PFSK-1 (cell line): ENCODE measurements around the gene NTSR2.

Experiments used
- FOXP2 ChIP-seq: optimal IDR thresholded peaks from 2 replicates; pipeline ENCODE3; 2011; ENCODE audit warnings: borderline replicate concordance, control low read depth, inconsistent platforms; ENCODE audit not compliant: insufficient read depth; ENCODE audit errors: extremely low read length, extremely low read depth
- POLR2AphosphoS5 ChIP-seq: IDR thresholded peaks from 2 replicates; pipeline ENCODE4 v1.6.1; 2012; ENCODE audit warnings: low read depth, mild to moderate bottlenecking, control low read depth, low read length, moderate library complexity
- SIN3A ChIP-seq: IDR thresholded peaks from 2 replicates; pipeline ENCODE4 v1.6.1; 2012; ENCODE audit warnings: mild to moderate bottlenecking, low read length, moderate library complexity, borderline replicate concordance; ENCODE audit not compliant: insufficient read depth
- TAF1 ChIP-seq: IDR thresholded peaks from 2 replicates; pipeline ENCODE4 v1.6.1; 2012; ENCODE audit warnings: low read length, control low read depth, borderline replicate concordance; ENCODE audit not compliant: insufficient read depth
- TF ChIP-seq, protein P1 (sequence below), 2 experiments: IDR thresholded peaks; 2 replicates each; pipeline versions ENCODE4 v1.6.1 to v1.8.0; 2011 to 2012; ENCODE audit warnings: low read depth in 2 of 2, low read length in 2 of 2, control low read depth in 1 of 2, inconsistent platforms in 1 of 2, mild to moderate bottlenecking in 1 of 2, moderate library complexity in 1 of 2; ENCODE audit not compliant: insufficient read depth in 1 of 2

NTSR2 gene

DNA sequence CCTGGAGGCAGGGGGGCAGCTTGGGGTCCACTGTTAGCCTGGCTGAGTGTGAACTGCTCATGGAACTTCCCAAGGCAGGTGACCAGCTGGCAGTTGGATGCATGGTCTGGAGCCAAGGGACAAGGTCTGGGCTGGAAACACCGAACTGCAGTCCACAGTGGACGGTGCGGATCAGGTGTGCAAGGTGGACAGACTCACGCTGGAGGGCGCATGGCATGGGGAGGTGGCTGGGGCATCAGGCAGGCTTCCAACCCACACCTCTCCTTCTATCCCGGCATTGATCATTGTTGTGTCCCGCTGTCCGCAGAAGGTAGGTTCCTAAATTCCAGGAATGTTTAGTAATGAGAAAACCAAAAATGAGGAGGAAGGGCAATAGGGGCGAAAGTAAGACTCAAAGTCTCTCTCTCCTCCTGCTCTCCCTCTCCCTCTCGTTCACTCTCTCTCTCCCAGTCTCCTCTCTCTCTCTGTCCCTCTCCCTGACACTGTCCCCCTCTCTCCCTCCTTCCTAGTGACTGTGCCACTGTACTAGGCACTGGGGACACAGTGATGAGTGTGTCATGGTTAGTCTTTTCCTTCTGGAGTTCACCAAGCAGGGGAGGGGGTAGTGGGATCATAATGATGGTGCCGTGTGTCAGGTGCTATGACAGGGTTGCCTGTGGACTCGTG, 46.1 kb upstream of the NTSR2 start:
- TF ChIP-seq, protein P1, sequence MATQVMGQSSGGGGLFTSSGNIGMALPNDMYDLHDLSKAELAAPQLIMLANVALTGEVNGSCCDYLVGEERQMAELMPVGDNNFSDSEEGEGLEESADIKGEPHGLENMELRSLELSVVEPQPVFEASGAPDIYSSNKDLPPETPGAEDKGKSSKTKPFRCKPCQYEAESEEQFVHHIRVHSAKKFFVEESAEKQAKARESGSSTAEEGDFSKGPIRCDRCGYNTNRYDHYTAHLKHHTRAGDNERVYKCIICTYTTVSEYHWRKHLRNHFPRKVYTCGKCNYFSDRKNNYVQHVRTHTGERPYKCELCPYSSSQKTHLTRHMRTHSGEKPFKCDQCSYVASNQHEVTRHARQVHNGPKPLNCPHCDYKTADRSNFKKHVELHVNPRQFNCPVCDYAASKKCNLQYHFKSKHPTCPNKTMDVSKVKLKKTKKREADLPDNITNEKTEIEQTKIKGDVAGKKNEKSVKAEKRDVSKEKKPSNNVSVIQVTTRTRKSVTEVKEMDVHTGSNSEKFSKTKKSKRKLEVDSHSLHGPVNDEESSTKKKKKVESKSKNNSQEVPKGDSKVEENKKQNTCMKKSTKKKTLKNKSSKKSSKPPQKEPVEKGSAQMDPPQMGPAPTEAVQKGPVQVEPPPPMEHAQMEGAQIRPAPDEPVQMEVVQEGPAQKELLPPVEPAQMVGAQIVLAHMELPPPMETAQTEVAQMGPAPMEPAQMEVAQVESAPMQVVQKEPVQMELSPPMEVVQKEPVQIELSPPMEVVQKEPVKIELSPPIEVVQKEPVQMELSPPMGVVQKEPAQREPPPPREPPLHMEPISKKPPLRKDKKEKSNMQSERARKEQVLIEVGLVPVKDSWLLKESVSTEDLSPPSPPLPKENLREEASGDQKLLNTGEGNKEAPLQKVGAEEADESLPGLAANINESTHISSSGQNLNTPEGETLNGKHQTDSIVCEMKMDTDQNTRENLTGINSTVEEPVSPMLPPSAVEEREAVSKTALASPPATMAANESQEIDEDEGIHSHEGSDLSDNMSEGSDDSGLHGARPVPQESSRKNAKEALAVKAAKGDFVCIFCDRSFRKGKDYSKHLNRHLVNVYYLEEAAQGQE (IDR thresholded peaks at IDR 0.05; ENCODE audit: insufficient read depth in 1 of 2, low read depth in 2 of 2, low read length in 2 of 2): no peak
- TF ChIP-seq TAF1: no peak
- TF ChIP-seq SIN3A: no peak
- no peak for TF ChIP-seq POLR2AphosphoS5
- TF ChIP-seq FOXP2: no peak

DNA sequence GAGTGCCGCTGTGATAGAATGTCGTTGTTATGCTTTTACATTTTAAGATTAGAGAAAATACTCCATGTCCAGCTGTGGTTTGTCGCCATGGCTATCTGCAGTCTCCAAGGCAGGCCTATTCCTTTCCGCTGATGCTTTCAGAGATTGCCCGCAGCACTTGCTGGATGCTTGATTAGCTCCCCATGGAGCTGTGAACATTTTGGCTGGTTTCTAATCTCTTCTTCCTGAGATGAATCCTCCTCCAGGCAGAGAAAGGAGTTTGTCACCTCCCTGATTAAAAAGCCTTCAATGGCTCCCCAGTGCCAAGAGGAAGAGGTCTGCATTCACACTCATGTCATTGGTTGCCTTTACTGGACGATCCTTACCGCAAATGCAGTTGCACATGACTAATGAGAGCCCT, 43.8 kb upstream of the NTSR2 start:
- TF ChIP-seq FOXP2 (no peak), SIN3A (no peak), TAF1 (no peak)
- TF ChIP-seq, protein P1 (IDR thresholded peaks at IDR 0.05; ENCODE audit: insufficient read depth in 1 of 2, low read depth in 2 of 2, low read length in 2 of 2): no peak

DNA sequence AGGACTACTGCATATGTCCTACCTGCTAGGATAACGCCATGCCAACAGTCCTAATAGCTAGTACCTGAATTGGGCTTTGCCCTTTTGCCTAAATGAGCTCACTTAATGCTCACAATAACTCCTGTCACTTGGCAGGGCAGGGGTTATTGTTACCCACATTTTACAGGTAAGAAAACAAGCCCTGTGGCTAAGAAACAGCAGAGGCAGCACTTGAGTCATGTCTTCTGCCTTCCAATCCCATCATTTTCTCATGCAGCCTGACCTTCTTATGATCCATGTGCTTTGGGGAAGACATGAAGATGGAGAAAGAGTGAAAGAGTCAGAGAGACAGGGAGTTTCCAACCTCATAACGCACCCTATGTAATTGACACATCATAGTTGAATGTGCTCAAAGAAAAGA, 42.9 kb upstream of the NTSR2 start:
- TF ChIP-seq, protein P1 (IDR thresholded peaks at IDR 0.05; ENCODE audit: insufficient read depth in 1 of 2, low read depth in 2 of 2, low read length in 2 of 2): no peak
- TF ChIP-seq FOXP2: no peak
- TF ChIP-seq TAF1: no peak
- TF ChIP-seq POLR2AphosphoS5: no peak
- TF ChIP-seq SIN3A: no peak

DNA sequence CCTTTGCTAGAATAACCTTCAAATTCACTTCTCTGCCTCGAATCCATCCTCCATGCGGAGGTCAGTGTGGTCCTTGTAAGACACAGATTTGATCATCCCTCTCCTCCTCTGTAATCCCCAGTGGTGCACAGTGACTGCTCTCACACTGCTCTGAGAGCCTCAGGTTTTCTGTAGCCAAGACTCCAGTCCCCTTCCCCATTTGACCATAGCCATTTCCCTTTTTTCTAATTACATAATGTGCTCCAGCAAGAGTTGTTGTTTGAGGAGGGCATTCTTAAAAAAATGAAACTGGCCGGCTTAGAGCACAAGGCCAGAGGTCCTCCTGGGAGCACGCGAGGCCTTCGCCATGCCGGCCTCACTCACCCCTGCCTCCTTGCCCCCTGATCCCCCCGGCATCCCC, 41.8 kb upstream of the NTSR2 start:
- TF ChIP-seq, protein P1 (IDR thresholded peaks at IDR 0.05; ENCODE audit: insufficient read depth in 1 of 2, low read depth in 2 of 2, low read length in 2 of 2): no peak
- TF ChIP-seq SIN3A: no peak
- no peak for TF ChIP-seq FOXP2
- TF ChIP-seq POLR2AphosphoS5: no peak
- TF ChIP-seq TAF1: no peak

DNA sequence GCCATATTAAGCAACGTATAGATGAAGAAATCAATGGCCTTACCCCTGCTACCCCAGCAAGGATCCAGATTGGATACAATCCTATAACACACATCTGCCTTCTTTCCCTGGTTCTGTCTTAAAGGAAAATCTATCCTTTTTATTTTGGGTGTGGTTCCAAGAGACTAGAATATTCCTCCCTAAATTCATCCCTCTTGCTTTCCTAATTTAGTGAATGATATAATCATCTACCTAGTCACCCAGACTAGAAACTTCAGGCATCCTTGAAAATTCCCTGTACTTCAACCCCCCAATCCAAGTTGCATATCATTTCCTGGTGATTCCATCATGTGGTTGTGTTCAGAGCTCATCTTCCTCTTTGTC, 41.3 kb upstream of the NTSR2 start:
- TF ChIP-seq FOXP2 (no peak), SIN3A (no peak), TAF1 (no peak), POLR2AphosphoS5 (no peak)
- TF ChIP-seq, protein P1 (IDR thresholded peaks at IDR 0.05; ENCODE audit: insufficient read depth in 1 of 2, low read depth in 2 of 2, low read length in 2 of 2): no peak
